Natural killer cell (primary cell): ENCODE measurements around the gene SLC15A3. TPM values are rescaled to one million over a fixed set of nuclear protein-coding genes. Genes with fewer than 3 reads are reported as not detected.

Experiments used
- ATAC-seq, 3 donors: fragments of 150-1000 bp in 2 of 3; fragments of 200-7000 bp in 1 of 3; cut with Tn5 transposase; 1 replicate in 1 of 3; 2 replicates in 2 of 3; pipeline ENCODE4 v1.10.0; 2021; ENCODE audit warnings: mild to moderate bottlenecking in 2 of 3, moderate library complexity in 2 of 3
- DNase-seq, 2 donors: peaks; one replicate each; pipeline versions ENCODE4 v3.0.0 to v3.0.0-alpha.2; 2013 to 2021; ENCODE audit warnings: mixed read lengths in 1 of 2
- H3K27ac ChIP-seq: one replicate; pipeline ENCODE4 v1.5.1; 2013; ENCODE audit warnings: mild to moderate bottlenecking, low read length
- H3K27me3 ChIP-seq: one replicate; pipeline ENCODE4 v1.6.1; 2013; ENCODE audit warnings: low read length; ENCODE audit not compliant: control insufficient read depth, insufficient read depth
- H3K36me3 ChIP-seq: one replicate; pipeline ENCODE4 v1.6.1; 2013; ENCODE audit warnings: low read length; ENCODE audit not compliant: control insufficient read depth, insufficient read depth
- H3K4me1 ChIP-seq: one replicate; pipeline ENCODE4 v1.6.1; 2013; ENCODE audit warnings: low read length; ENCODE audit not compliant: control insufficient read depth, insufficient read depth
- H3K4me3 ChIP-seq: one replicate; pipeline ENCODE4 v1.5.1; 2013; ENCODE audit warnings: low read length
- H3K9me3 ChIP-seq: one replicate; pipeline ENCODE4 v1.6.1; 2013; ENCODE audit warnings: low read length; ENCODE audit not compliant: control insufficient read depth, insufficient read depth
- H3K27ac Mint-ChIP-seq, 2 donors: one replicate each; pipeline ENCODE4 v1.8.0; 2022; ENCODE audit warnings: mild to moderate bottlenecking in 2 of 2, mixed read lengths in 2 of 2, moderate library complexity in 1 of 2
- H3K27me3 Mint-ChIP-seq, 2 donors: one replicate each; pipeline ENCODE4 v1.8.0; 2022; ENCODE audit warnings: low read depth in 2 of 2, mixed read lengths in 2 of 2
- H3K36me3 Mint-ChIP-seq: one replicate; pipeline ENCODE4 v1.8.0; 2022; ENCODE audit warnings: mixed read lengths
- H3K4me1 Mint-ChIP-seq, 2 donors: one replicate each; pipeline ENCODE4 v1.8.0; 2022; ENCODE audit warnings: mixed read lengths in 2 of 2
- H3K4me3 Mint-ChIP-seq: one replicate; pipeline ENCODE4 v1.8.0; 2022; ENCODE audit warnings: mild to moderate bottlenecking, moderate library complexity, mixed read lengths
- H3K9me3 Mint-ChIP-seq, 2 donors: one replicate each; pipeline ENCODE4 v1.8.0; 2022; ENCODE audit warnings: mixed read lengths in 2 of 2
- CTCF ChIP-seq: fragments of 200-600 bp; IDR thresholded peaks from one replicate; pipeline ENCODE4 v1.8.0; 2022; ENCODE audit warnings: antibody characterized with exemption
- WGBS: methylation state at CpG from one replicate; pipeline ENCODE4 v1.1.7; 2013; ENCODE audit warnings: missing lambda C conversion rate; ENCODE audit not compliant: insufficient coverage; 5-methylcytosine and 5-hydroxymethylcytosine counted together
- intact Hi-C: fragments of 100-400 bp; cut with micrococcal nuclease; formaldehyde crosslinking; loops from one replicate; pipeline ENCODE4 v1.14.2; 2022
- total RNA-seq, 4 donors: library from RNA; stranded (reverse); fragments of 120-200 nt in 1 of 4; gene quantifications; one replicate each; pipeline versions ENCODE4 v1.2.3 to v1.2.4, GENCODE V29; 2013 to 2022

Gene SLC15A3
- total RNA-seq, 3 donors from 2014 or later (not counting 1 experiment from before 2014, with no cell fraction given): 11.6 to 26.5 (median 20.1) TPM

- WGBS: 88% methylated on average over 4 of the region's 4 CpGs
- H3K4me1 Mint-ChIP-seq: peaks cover 0 to 7% of the 10 kb centered on the region in 2 donors
- peaks cover 7 to 35% of the 10 kb centered on the region in 2 donors for H3K27me3 Mint-ChIP-seq
- H3K36me3 Mint-ChIP-seq: no peaks in the 10 kb centered on the region
- Histone ChIP-seq H3K9me3 (no peaks in the 10 kb centered on the region), H3K4me3 (no peak overlapping the region), H3K36me3 (no peaks in the 10 kb centered on the region), H3K4me1 (peaks cover 13% of the 10 kb centered on the region), H3K27ac (no peak overlapping the region), H3K27me3 (peaks cover 8% of the 10 kb centered on the region)
- no peak for ATAC-seq
- intact Hi-C loops: no loop called here
- no peak for TF ChIP-seq CTCF
- DNase-seq: no peak
- no peaks in the 10 kb centered on the region for H3K9me3 Mint-ChIP-seq
- H3K27ac Mint-ChIP-seq: no peak overlapping the region
- no peak overlapping the region for H3K4me3 Mint-ChIP-seq
Measured at GRCh38 chr11:60929764-60930163, 22.2 kb downstream of the SLC15A3 start.

GRCh38 chr11:60928563-60929001 is 23.4 kb downstream of the SLC15A3 start:
- H3K4me3 ChIP-seq: no peak overlapping the region
- no peak for DNase-seq
- no peaks in the 10 kb centered on the region for H3K36me3 Mint-ChIP-seq
- peaks cover 22% of the 10 kb centered on the region for H3K4me1 ChIP-seq
- intact Hi-C loops: no loop called here
- WGBS: 91% methylated on average over 20 of the region's 20 CpGs
- H3K4me3 Mint-ChIP-seq: no peak overlapping the region
- peaks cover 7 to 32% of the 10 kb centered on the region in 2 donors for H3K27me3 Mint-ChIP-seq
- TF ChIP-seq CTCF: no peak
- no peaks in the 10 kb centered on the region for H3K9me3 Mint-ChIP-seq
- peaks cover 0 to 8% of the 10 kb centered on the region in 2 donors for H3K4me1 Mint-ChIP-seq
- no peak overlapping the region for H3K27ac ChIP-seq
- ATAC-seq: no peak
- peaks cover 16% of the 10 kb centered on the region for H3K27me3 ChIP-seq
- H3K27ac Mint-ChIP-seq: no peak overlapping the region
- no peaks in the 10 kb centered on the region for H3K9me3 ChIP-seq
- H3K36me3 ChIP-seq: no peaks in the 10 kb centered on the region

- H3K27me3 Mint-ChIP-seq: peaks cover 7 to 34% of the 10 kb centered on the region in 2 donors
- H3K4me1 Mint-ChIP-seq: peaks cover 0 to 9% of the 10 kb centered on the region in 2 donors
- H3K27ac Mint-ChIP-seq: no peak overlapping the region
- Histone ChIP-seq H3K4me3 (no peak overlapping the region), H3K27ac (no peak overlapping the region), H3K36me3 (peaks cover 6% of the 10 kb centered on the region), H3K4me1 (peaks cover 23% of the 10 kb centered on the region), H3K27me3 (peaks cover 19% of the 10 kb centered on the region), H3K9me3 (no peaks in the 10 kb centered on the region)
- DNase-seq: no peak
- intact Hi-C loops: no loop called here
- H3K9me3 Mint-ChIP-seq: no peaks in the 10 kb centered on the region
- TF ChIP-seq CTCF: no peak
- ATAC-seq: no peak
- 90% methylated on average over 16 of the region's 16 CpGs for WGBS
- no peak overlapping the region for H3K4me3 Mint-ChIP-seq
- H3K36me3 Mint-ChIP-seq: peaks cover 2% of the 10 kb centered on the region
Measured at GRCh38 chr11:60927600-60927999, 24.4 kb downstream of the SLC15A3 start.

GRCh38 chr11:60927061-60927592 is 24.8 kb downstream of the SLC15A3 start:
- Histone ChIP-seq H3K27me3 (peaks cover 19% of the 10 kb centered on the region), H3K9me3 (no peaks in the 10 kb centered on the region), H3K27ac (no peak overlapping the region), H3K4me3 (no peak overlapping the region), H3K36me3 (peaks cover 11% of the 10 kb centered on the region), H3K4me1 (peaks cover 23% of the 10 kb centered on the region)
- no peak for TF ChIP-seq CTCF
- no peak for DNase-seq
- no peak for ATAC-seq
- 89% methylated on average over 8 of the region's 8 CpGs for WGBS
- Mint-ChIP-seq H3K27ac (no peak overlapping the region), H3K9me3 (no peaks in the 10 kb centered on the region), H3K27me3 (peaks cover 7 to 34% of the 10 kb centered on the region in 2 donors), H3K4me1 (peaks cover 0 to 12% of the 10 kb centered on the region in 2 donors), H3K36me3 (peaks cover 7% of the 10 kb centered on the region), H3K4me3 (no peak overlapping the region)
- intact Hi-C loops: no loop called here
